Activated naive CD4-positive, alpha-beta T cell (primary cell): ENCODE measurements around the gene MARCHF5.

Source experiments
- DNase-seq, 4 experiments: peaks; one replicate each; lab custom pipeline; 2025; lab: John Stamatoyannopoulos, UW

MARCHF5 gene

GRCh38 chr10:92290837-92291615 lies at the start of gene MARCHF5, which contains the start of gene CPEB3:
Gene MARCHF5, plus strand, starts transcription at chr10:92291167. Its CDS starts 328 bp downstream, at chr10:92291495.
Gene CPEB3, minus strand, starts transcription at chr10:92291078. Its CDS starts 50,728 bp downstream, at chr10:92240350.
- DNase-seq: peak; percentile 67 to 83 (median 74)

GRCh38 chr10:92241501-92241900 lies 49.5 kb upstream of the MARCHF5 start:
- no peak for DNase-seq

- DNase-seq: no peak
Observed at GRCh38 chr10:92242380-92242779, 48.6 kb upstream of the MARCHF5 start.

GRCh38 chr10:92242910-92243671 lies 47.9 kb upstream of the MARCHF5 start:
- peak in 3 of 4 experiments; percentile 4 to 11 (median 9) for DNase-seq

- DNase-seq: no peak
Observed at GRCh38 chr10:92244796-92245195, 46.2 kb upstream of the MARCHF5 start.

- DNase-seq: no peak
Observed at GRCh38 chr10:92248566-92248965, 42.4 kb upstream of the MARCHF5 start.

- DNase-seq: no peak
Observed at GRCh38 chr10:92263396-92263795, 27.6 kb upstream of the MARCHF5 start.

GRCh38 chr10:92264249-92264648 lies 26.7 kb upstream of the MARCHF5 start:
- no peak for DNase-seq

- no peak for DNase-seq
Observed at GRCh38 chr10:92265687-92266258, 25.2 kb upstream of the MARCHF5 start.

GRCh38 chr10:92267343-92267742 lies 23.6 kb upstream of the MARCHF5 start:
- no peak for DNase-seq

GRCh38 chr10:92268748-92269147 lies 22.2 kb upstream of the MARCHF5 start:
- no peak for DNase-seq

GRCh38 chr10:92274071-92274470 lies 16.9 kb upstream of the MARCHF5 start:
- DNase-seq: no peak

GRCh38 chr10:92278996-92279696 lies 11.8 kb upstream of the MARCHF5 start:
- DNase-seq: no peak

- no peak for DNase-seq
Observed at GRCh38 chr10:92284112-92284704, 6.8 kb upstream of the MARCHF5 start.

GRCh38 chr10:92290076-92290836 lies 711 bp upstream of the MARCHF5 start:
- DNase-seq: peak in 1 of 4 experiments; percentile 6

- peak in 1 of 4 experiments; percentile 9 for DNase-seq
Observed at GRCh38 chr10:92291616-92291865, 574 bp downstream of the MARCHF5 start.

- peak in 1 of 4 experiments; percentile 0 for DNase-seq
Observed at GRCh38 chr10:92291921-92292845, 1.2 kb downstream of the MARCHF5 start.

- DNase-seq: no peak
Observed at GRCh38 chr10:92298487-92298886, 7.5 kb downstream of the MARCHF5 start.

GRCh38 chr10:92303096-92303495 lies 12.1 kb downstream of the MARCHF5 start:
- no peak for DNase-seq

GRCh38 chr10:92304061-92304460 lies 13.1 kb downstream of the MARCHF5 start:
- no peak for DNase-seq
